Activated CD4-positive, alpha-beta memory T cell treated with anti-CD3 and anti-CD28 coated beads, Interleukin-2, amount 10 ng/mL, durations not matched to agents 7 days and 5 days (primary cell): ENCODE data around the gene MED22. TPM values are rescaled to one million over a fixed set of nuclear protein-coding genes. Genes with fewer than 3 reads are reported as not detected.
"Not testable (repeated sequence)": the region's sequence is repeated elsewhere in the genome, so short reads cannot be mapped to it uniquely, and the experiment has no call there.

Experiments
- CTCF ChIA-PET: fragments of 350-600 bp; sonication (Branson Sonifier 250); formaldehyde crosslinking; loops from one replicate; lab custom pipeline; 2021; ENCODE audit warnings: antibody characterized with exemption, inconsistent platforms; lab: Charles Lee
- POLR2A ChIA-PET: fragments of 350-600 bp; sonication (Branson Sonifier 250); formaldehyde crosslinking; loops from one replicate; lab custom pipeline; 2021; ENCODE audit warnings: antibody characterized with exemption; lab: Charles Lee
- DNase-seq: peaks from one replicate; pipeline ENCODE4 v3.0.0-alpha.2; 2020
- H3K27ac Mint-ChIP-seq: one replicate; pipeline ENCODE4 v1.8.0; 2021; ENCODE audit warnings: mild to moderate bottlenecking, mixed read lengths
- H3K27me3 Mint-ChIP-seq: one replicate; pipeline ENCODE4 v1.8.0; 2021; ENCODE audit warnings: mixed read lengths
- H3K36me3 Mint-ChIP-seq: one replicate; pipeline ENCODE4 v1.8.0; 2021; ENCODE audit warnings: low read depth, mixed read lengths
- H3K4me1 Mint-ChIP-seq: one replicate; pipeline ENCODE4 v1.8.0; 2021; ENCODE audit warnings: mixed read lengths
- H3K4me3 Mint-ChIP-seq: one replicate; pipeline ENCODE4 v1.8.0; 2021; ENCODE audit warnings: mild to moderate bottlenecking, mixed read lengths
- H3K9me3 Mint-ChIP-seq: one replicate; pipeline ENCODE4 v1.8.0; 2021; ENCODE audit warnings: mixed read lengths
- total RNA-seq, 2 experiments: library from RNA; stranded (reverse); gene quantifications; one replicate each; pipeline ENCODE4 v1.2.3, GENCODE V29; 2021

The MED22 gene
- total RNA-seq, 2 experiments from 2014 or later, result 21.1 to 23.3 TPM

GRCh38 chr9:133341369-133342068 is 6.4 kb downstream of the MED22 start:
- Mint-ChIP-seq H3K4me1 (peaks cover 40% of the 10 kb centered on the region), H3K4me3 (no peak overlapping the region), H3K36me3 (peaks cover 45% of the 10 kb centered on the region), H3K27me3 (no peaks in the 10 kb centered on the region), H3K9me3 (no peaks in the 10 kb centered on the region), H3K27ac (no peak overlapping the region)
- DNase-seq, result no peak
- ChIA-PET POLR2A (interaction anchor here (0.9 to 14.2 kb wide), 4 partner anchors 10 to 33 kb away, joined by 3 to 397 read pairs (median 9); partner anchors contain the start of genes STKLD1 and SURF4), CTCF (interaction anchor here (0.6 to 1.5 kb wide), 3 partner anchors 10 to 29 kb away, joined by 3 to 7 read pairs (median 3); partner anchors contain the start of genes SURF1 and SURF2)

- Mint-ChIP-seq H3K4me1 (peaks cover 40% of the 10 kb centered on the region), H3K4me3 (no peak overlapping the region), H3K36me3 (peaks cover 47% of the 10 kb centered on the region), H3K27ac (peak overlapping the region; percentile 56), H3K27me3 (no peaks in the 10 kb centered on the region), H3K9me3 (no peaks in the 10 kb centered on the region)
- no peak for DNase-seq
- ChIA-PET POLR2A (interaction anchor here (1.6 to 14.2 kb wide), 5 partner anchors 8 to 34 kb away, joined by 4 to 397 read pairs (median 16); partner anchors contain the start of genes MED22, RPL7A, STKLD1 and SURF1), CTCF (interaction anchor here (1.5 to 1.6 kb wide), 2 partner anchors 13 to 30 kb away, joined by 3 read pairs; no protein-coding TSS in a partner anchor)
Observed at GRCh38 chr9:133340916-133341315, 7.0 kb downstream of the MED22 start.

GRCh38 chr9:133340256-133340655 is 7.7 kb downstream of the MED22 start:
- no peak for DNase-seq
- CTCF ChIA-PET, result interaction anchor here (1.3 to 1.6 kb wide), 2 partner anchors 10 to 14 kb away, joined by 3 to 4 read pairs; no protein-coding TSS in a partner anchor
- Mint-ChIP-seq H3K9me3 (no peaks in the 10 kb centered on the region), H3K4me1 (peaks cover 41% of the 10 kb centered on the region), H3K27ac (peak overlapping the region; percentile 56), H3K4me3 (no peak overlapping the region), H3K27me3 (no peaks in the 10 kb centered on the region), H3K36me3 (peaks cover 51% of the 10 kb centered on the region)
- POLR2A ChIA-PET, result interaction anchor here (1.6 to 14.2 kb wide), 5 partner anchors 8 to 35 kb away, joined by 4 to 397 read pairs (median 16); partner anchors contain the start of genes MED22, RPL7A, STKLD1 and SURF1

- CTCF ChIA-PET, result interaction anchor here (0.8 to 1.6 kb wide), 3 partner anchors 9 to 15 kb away, joined by 3 to 4 read pairs (median 3); no protein-coding TSS in a partner anchor
- no peak overlapping the region for H3K4me3 Mint-ChIP-seq
Observed at GRCh38 chr9:133339641-133340040, 8.3 kb downstream of the MED22 start.

GRCh38 chr9:133335924-133336811 is 11.8 kb downstream of the MED22 start, which contains the start of gene SURF6:
TSS of gene SURF6 (minus strand) at chr9:133336188. CDS start at chr9:133336132, 56 bp downstream.
- POLR2A ChIA-PET, result interaction anchor here (1.2 to 4.0 kb wide), 2 partner anchors 12 to 39 kb away, joined by 4 to 31 read pairs; partner anchors contain the start of genes MED22 and RPL7A
- Mint-ChIP-seq H3K36me3 (peaks cover 65% of the 10 kb centered on the region), H3K4me1 (peaks cover 52% of the 10 kb centered on the region), H3K27me3 (no peaks in the 10 kb centered on the region), H3K4me3 (peak within 1 kb of the TSS; percentile 86), H3K27ac (peak within 1 kb of the TSS; percentile 88), H3K9me3 (no peaks in the 10 kb centered on the region)
- DNase-seq, result peak; percentile 94
- CTCF ChIA-PET, result interaction anchor here (0.6 to 1.6 kb wide), 5 partner anchors 10 to 311 kb away, joined by 3 to 7 read pairs (median 5); partner anchors contain the start of genes MED22 and RPL7A

More at GRCh38 chr9:133339641-133340040, 8.3 kb downstream of the MED22 start:
- no peaks in the 10 kb centered on the region for H3K9me3 Mint-ChIP-seq
- DNase-seq, result no peak
- no peak overlapping the region for H3K27ac Mint-ChIP-seq
- POLR2A ChIA-PET, result interaction anchor here (2.0 to 14.2 kb wide), 4 partner anchors 9 to 35 kb away, joined by 14 to 397 read pairs (median 17); partner anchors contain the start of genes MED22, RPL7A, STKLD1 and SURF1
- H3K36me3 Mint-ChIP-seq, result peaks cover 52% of the 10 kb centered on the region
- H3K4me1 Mint-ChIP-seq, result peaks cover 46% of the 10 kb centered on the region
- no peaks in the 10 kb centered on the region for H3K27me3 Mint-ChIP-seq

GRCh38 chr9:133334888-133335287 is 13.0 kb downstream of the MED22 start:
- POLR2A ChIA-PET, result interaction anchor here (1.0 to 4.0 kb wide), 5 partner anchors 14 to 40 kb away, joined by 3 to 31 read pairs (median 4); partner anchors contain the start of genes MED22, RPL7A and SURF1
- Mint-ChIP-seq H3K4me3 (peak overlapping the region; percentile 86), H3K27ac (peak overlapping the region; percentile 31), H3K4me1 (peaks cover 39% of the 10 kb centered on the region), H3K36me3 (peaks cover 62% of the 10 kb centered on the region)
- CTCF ChIA-PET, result interaction anchor here (0.8 to 1.6 kb wide), 5 partner anchors 9 to 149 kb away, joined by 3 to 7 read pairs (median 5); partner anchors contain the start of genes MED22 and RPL7A
- not testable (repeated sequence) for DNase-seq, H3K27me3 Mint-ChIP-seq, H3K9me3 Mint-ChIP-seq

GRCh38 chr9:133334161-133334560 is 13.8 kb downstream of the MED22 start:
- ChIA-PET POLR2A (interaction anchor here (1.3 to 4.0 kb wide), 3 partner anchors 14 to 37 kb away, joined by 3 to 31 read pairs (median 4); partner anchors contain the start of genes MED22 and RPL7A), CTCF (interaction anchor here (1.6 kb wide), 2 partner anchors 14 to 37 kb away, joined by 5 to 7 read pairs; partner anchors contain the start of genes MED22 and RPL7A)
- Mint-ChIP-seq H3K4me1 (peaks cover 33% of the 10 kb centered on the region), H3K4me3 (no peak overlapping the region), H3K36me3 (peaks cover 58% of the 10 kb centered on the region), H3K27ac (no peak overlapping the region), H3K9me3 (no peaks in the 10 kb centered on the region), H3K27me3 (no peaks in the 10 kb centered on the region)
- DNase-seq, result no peak

- H3K27me3 Mint-ChIP-seq, result no peaks in the 10 kb centered on the region
- ChIA-PET POLR2A (interaction anchor here (1.3 to 4.0 kb wide), 2 partner anchors 15 to 37 kb away, joined by 3 to 31 read pairs; partner anchors contain the start of genes MED22 and RPL7A), CTCF (interaction anchor here (1.6 kb wide), 1 partner anchor 37 kb away, joined by 5 read pairs; no protein-coding TSS in a partner anchor)
- H3K9me3 Mint-ChIP-seq, result no peaks in the 10 kb centered on the region
- no peak overlapping the region for H3K27ac Mint-ChIP-seq
- no peak overlapping the region for H3K4me3 Mint-ChIP-seq
- no peak for DNase-seq
- peaks cover 53% of the 10 kb centered on the region for H3K36me3 Mint-ChIP-seq
- H3K4me1 Mint-ChIP-seq, result peaks cover 31% of the 10 kb centered on the region
Observed at GRCh38 chr9:133333566-133333965, 14.4 kb downstream of the MED22 start.

GRCh38 chr9:133333011-133333410 is 14.9 kb downstream of the MED22 start:
- H3K27ac Mint-ChIP-seq, result no peak overlapping the region

GRCh38 chr9:133332381-133332730 is 15.6 kb downstream of the MED22 start:
- Mint-ChIP-seq H3K4me1 (peaks cover 31% of the 10 kb centered on the region), H3K36me3 (peaks cover 53% of the 10 kb centered on the region), H3K9me3 (no peaks in the 10 kb centered on the region), H3K27ac (no peak overlapping the region), H3K4me3 (no peak overlapping the region), H3K27me3 (no peaks in the 10 kb centered on the region)
- POLR2A ChIA-PET, result interaction anchor here (0.8 to 4.0 kb wide), 2 partner anchors 16 to 39 kb away, joined by 3 to 31 read pairs; partner anchors contain the start of genes MED22 and RPL7A
- no peak for DNase-seq
- CTCF ChIA-PET, result interaction anchor here (0.5 kb wide), 1 partner anchor 143 kb away, joined by 3 read pairs; no protein-coding TSS in a partner anchor

More at GRCh38 chr9:133333011-133333410, 14.9 kb downstream of the MED22 start:
- H3K36me3 Mint-ChIP-seq, result peaks cover 53% of the 10 kb centered on the region
- ChIA-PET CTCF (no interaction called here), POLR2A (interaction anchor here (1.3 to 4.0 kb wide), 2 partner anchors 15 to 38 kb away, joined by 3 to 31 read pairs; partner anchors contain the start of genes MED22 and RPL7A)
- peaks cover 31% of the 10 kb centered on the region for H3K4me1 Mint-ChIP-seq
- no peak overlapping the region for H3K4me3 Mint-ChIP-seq
- no peak for DNase-seq
- no peaks in the 10 kb centered on the region for H3K27me3 Mint-ChIP-seq
- no peaks in the 10 kb centered on the region for H3K9me3 Mint-ChIP-seq

GRCh38 chr9:133331641-133332380 is 16.1 kb downstream of the MED22 start:
- Mint-ChIP-seq H3K27ac (no peak overlapping the region), H3K4me1 (peaks cover 28% of the 10 kb centered on the region), H3K9me3 (no peaks in the 10 kb centered on the region), H3K36me3 (peaks cover 53% of the 10 kb centered on the region), H3K4me3 (no peak overlapping the region), H3K27me3 (no peaks in the 10 kb centered on the region)
- ChIA-PET POLR2A (interaction anchor here (0.8 to 4.0 kb wide), 3 partner anchors 9 to 39 kb away, joined by 3 to 31 read pairs (median 4); partner anchors contain the start of genes MED22 and RPL7A), CTCF (no interaction called here)
- no peak for DNase-seq
